ELF-1 (cell line): ENCODE measurements around the gene RPL15.
"Not testable (repeated sequence)": the region's sequence is repeated elsewhere in the genome, so short reads cannot be mapped to it uniquely, and the experiment has no call there.

ENCODE experiments used
- DNase-seq: peaks from one replicate; pipeline ENCODE4 v3.0.0-alpha.2; 2016; ENCODE audit warnings: low read depth, low spot score

The RPL15 gene

GRCh38 chr3:23889950-23890349 lies 27.0 kb upstream of the RPL15 start:
- DNase-seq, result no peak

GRCh38 chr3:23894254-23895061 lies 22.5 kb upstream of the RPL15 start:
- no peak for DNase-seq

GRCh38 chr3:23895181-23895580 lies 21.8 kb upstream of the RPL15 start:
- DNase-seq, result no peak

GRCh38 chr3:23900744-23901143 lies 16.2 kb upstream of the RPL15 start:
- no peak for DNase-seq

- no peak for DNase-seq
Measured at GRCh38 chr3:23904545-23904944, 12.4 kb upstream of the RPL15 start.

GRCh38 chr3:23909341-23909740 lies 7.6 kb upstream of the RPL15 start:
- DNase-seq, result no peak

GRCh38 chr3:23911397-23911796 lies 5.5 kb upstream of the RPL15 start:
- DNase-seq, result no peak

- not testable (repeated sequence) for DNase-seq
Measured at GRCh38 chr3:23912335-23912734, 4.6 kb upstream of the RPL15 start.

- DNase-seq, result no peak
Measured at GRCh38 chr3:23913182-23913581, 3.8 kb upstream of the RPL15 start.

- no peak for DNase-seq
Measured at GRCh38 chr3:23913873-23914743, 2.8 kb upstream of the RPL15 start.

- no peak for DNase-seq
Measured at GRCh38 chr3:23915537-23916108, 1.3 kb upstream of the RPL15 start.

- DNase-seq, result no peak
Measured at GRCh38 chr3:23916152-23916885, 613 bp upstream of the RPL15 start.

GRCh38 chr3:23917679-23918303 lies 859 bp downstream of the RPL15 start:
- DNase-seq, result not testable (repeated sequence)

- not testable (repeated sequence) for DNase-seq
Measured at GRCh38 chr3:23918331-23918730, 1.4 kb downstream of the RPL15 start.

- DNase-seq, result no peak
Measured at GRCh38 chr3:23919628-23920027, 2.7 kb downstream of the RPL15 start.

- DNase-seq, result no peak
Measured at GRCh38 chr3:23920151-23920655, 3.3 kb downstream of the RPL15 start.

GRCh38 chr3:23921052-23921511 lies 4.2 kb downstream of the RPL15 start:
- DNase-seq, result no peak

GRCh38 chr3:23923786-23924185 lies 6.9 kb downstream of the RPL15 start:
- DNase-seq, result no peak

- no peak for DNase-seq
Measured at GRCh38 chr3:23926246-23926645, 9.3 kb downstream of the RPL15 start.

- DNase-seq, result no peak
Measured at GRCh38 chr3:23926736-23927135, 9.8 kb downstream of the RPL15 start.

- no peak for DNase-seq
Measured at GRCh38 chr3:23928524-23928923, 11.6 kb downstream of the RPL15 start.
